ENCODE measurements around the gene LARGE1.
"Not testable (repeated sequence)": the region's sequence is repeated elsewhere in the genome, so short reads cannot be mapped to it uniquely, and the experiment has no call there.

The LARGE1 gene

DNA sequence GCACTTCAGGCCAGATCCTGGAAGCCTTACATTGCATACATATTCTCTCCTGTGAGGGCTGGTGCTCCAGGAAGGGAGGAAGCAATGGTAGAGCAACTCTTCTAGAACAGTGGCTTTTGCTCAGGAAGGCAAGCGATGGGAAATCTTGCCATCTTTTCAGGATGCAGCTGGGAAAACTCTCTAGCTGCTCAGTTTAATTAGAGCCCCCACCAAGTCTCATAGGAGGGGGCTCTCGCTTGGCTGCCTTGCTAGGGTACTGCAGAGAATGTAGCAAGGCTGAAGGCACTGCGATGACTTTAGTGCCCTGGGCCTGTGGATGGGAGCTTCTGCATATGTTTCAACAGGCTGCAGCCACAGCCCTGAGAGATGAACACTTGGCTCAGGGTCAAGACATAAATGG, 504.9 kb downstream of the LARGE1 start:
- intact Hi-C loops (cut with DNase I), result no loop called here
- DNase-seq, result no peak

DNA sequence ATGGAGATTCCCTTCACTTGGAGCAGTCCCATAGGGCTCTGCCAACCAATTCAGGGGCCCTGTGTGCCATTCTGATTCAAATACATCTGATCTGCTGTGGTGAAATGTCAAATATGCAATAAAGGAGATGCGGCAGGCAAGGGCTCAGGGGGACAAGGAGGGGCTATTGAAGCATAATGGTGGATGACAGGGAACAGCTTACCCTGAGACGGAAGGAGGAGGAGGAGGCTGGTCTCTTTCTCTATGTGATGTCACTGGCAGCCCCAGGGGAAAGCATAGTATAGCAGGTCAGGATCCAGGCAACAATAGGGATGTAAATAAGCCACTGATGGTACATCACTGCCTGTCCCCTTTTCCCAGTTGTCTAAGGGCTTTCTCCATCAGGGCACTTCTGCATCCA, 511.2 kb downstream of the LARGE1 start:
- intact Hi-C loops (cut with DNase I), result no loop called here
- DNase-seq, result no peak

DNA sequence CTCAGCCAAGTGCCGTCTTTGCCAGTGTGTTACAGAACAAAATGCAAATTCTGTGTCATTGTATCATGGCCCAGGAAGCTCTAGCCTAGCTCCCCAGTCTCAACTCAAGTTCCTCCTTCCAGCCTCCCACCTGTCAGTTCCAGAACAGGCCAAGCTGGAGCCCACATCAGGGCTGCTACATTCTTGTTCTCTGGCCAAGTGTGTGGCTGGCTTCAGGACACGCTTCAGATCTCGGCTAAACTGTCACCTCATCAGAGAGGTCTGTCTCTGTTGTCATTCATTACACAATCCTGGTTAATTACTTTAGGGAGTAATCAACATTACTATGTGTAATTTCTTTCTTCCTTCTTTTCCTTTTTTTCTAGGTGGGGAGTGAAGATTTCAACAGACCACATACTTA, 515.1 kb downstream of the LARGE1 start:
- intact Hi-C loops (cut with DNase I), result no loop called here
- DNase-seq, result no peak

DNA sequence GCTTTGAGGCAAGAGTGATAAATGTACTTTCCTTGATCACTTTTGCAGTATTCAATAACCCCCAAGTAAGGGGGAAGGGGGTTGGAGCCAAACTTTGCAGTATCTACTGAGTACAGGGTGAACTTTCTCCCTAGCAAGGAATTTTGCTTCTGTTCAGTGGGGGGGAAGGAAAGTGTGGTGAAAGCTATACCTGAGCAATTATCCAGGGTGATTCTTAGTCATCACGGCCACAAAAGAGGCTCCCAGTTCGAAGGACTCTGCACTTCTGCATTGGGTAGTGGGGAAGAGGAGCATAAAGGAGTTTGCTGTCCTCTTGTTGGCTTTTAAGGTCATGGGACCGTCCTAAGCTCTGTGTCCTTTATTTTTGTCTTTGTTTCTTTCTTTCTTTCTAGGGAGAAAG, 515.6 kb downstream of the LARGE1 start:
- intact Hi-C loops (cut with DNase I), result no loop called here
- DNase-seq, result no peak

DNA sequence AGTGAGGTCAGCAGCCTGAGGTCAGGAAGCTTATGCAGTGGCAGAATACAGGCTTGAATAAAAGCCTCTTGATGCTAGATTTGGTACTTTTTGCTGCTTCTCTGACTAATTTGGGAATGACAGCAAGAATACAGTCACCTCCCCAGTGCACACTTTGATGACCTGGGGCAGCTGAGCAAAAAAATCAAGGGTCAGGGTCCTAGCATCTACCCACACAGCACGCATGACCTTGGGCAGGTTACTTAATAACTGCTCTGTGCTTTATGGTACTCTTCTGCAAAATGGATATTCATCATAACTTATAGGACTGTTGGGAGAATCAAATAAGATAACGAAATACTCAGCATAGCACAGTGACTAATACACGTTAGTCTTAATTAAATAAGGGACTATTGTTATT, 518.0 kb downstream of the LARGE1 start:
- DNase-seq, result no peak
- intact Hi-C loops (cut with DNase I), result no loop called here

DNA sequence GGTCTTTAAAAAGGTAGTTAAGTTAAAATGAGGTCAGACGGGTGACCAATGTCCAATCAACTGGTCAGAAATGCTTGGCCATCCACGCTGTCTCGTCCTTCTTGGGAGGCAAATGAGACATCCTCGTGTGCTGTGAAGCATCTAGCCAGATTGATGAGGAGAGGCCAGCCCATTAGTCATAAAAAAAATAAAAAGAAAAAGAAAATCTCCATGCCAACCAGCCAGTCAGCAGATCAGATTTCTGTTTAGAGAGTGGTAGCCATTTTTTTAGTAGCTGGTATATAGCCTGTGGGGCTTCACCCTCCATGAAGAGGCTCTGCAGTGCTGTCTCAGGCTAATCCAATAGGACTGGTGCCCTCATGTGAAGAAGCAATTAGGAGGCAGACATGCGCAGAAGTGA, 519.0 kb downstream of the LARGE1 start:
- intact Hi-C loops (cut with DNase I), result no loop called here
- DNase-seq, result no peak

DNA sequence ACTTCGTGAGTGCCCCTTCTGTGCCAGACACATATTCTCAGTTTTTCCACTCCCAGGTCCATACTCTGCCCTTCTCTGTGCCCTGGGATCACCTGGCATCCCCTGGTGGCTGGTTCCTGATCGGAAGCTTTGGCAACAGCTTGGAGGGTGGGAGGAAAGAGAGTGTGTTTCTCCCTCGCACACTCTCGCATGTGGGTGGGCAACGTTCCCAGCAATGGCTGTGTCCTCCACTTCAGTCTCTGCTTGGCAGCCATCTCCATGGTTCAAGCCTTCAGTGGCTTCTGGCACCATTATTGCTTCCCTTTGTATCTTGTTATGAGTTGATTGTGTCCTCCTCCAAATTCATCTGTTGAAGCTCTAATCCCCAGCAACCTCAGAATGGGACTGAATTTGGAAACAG, 519.4 kb downstream of the LARGE1 start:
- intact Hi-C loops (cut with DNase I), result no loop called here
- peak in 3 of 10 donors; percentile 14 to 73 (median 21) for DNase-seq

DNA sequence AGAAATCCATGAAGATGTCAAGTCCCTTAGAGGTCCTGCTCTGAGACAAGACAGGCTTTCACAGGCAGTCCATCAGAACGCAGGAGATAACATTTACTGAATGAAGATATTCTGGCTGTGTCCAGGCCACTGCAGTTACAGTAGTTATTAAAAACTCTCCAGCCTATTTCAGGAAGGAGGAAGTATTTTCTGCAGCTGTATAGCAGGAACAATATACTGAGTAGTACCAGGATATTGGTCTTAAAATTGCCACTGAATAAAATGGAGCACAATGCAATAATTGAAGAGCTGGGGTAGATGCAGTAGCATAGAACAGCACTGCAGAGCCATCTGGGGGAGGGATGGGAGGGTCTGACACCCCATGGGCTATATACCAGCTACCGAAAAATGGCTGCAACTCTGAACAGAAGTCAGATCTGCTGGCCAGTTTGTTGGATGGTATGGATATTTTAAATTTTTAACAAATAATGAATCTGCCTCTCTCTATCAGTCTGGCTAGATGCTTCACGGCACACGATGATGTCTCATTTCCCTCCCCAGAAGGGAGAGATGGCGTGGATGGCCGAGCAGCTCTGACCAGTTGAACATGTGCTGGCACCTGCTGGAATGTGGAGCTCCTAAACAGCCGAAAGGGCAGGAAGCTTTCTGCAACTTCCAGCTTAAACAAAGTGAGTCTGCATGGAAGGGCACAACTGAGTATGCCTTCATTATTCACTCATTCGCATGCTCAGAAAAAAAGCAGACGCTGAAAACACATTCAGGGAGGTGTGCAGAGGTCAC, 520.0 kb downstream of the LARGE1 start:
- intact Hi-C loops (cut with DNase I), result no loop called here
- DNase-seq, result no peak

DNA sequence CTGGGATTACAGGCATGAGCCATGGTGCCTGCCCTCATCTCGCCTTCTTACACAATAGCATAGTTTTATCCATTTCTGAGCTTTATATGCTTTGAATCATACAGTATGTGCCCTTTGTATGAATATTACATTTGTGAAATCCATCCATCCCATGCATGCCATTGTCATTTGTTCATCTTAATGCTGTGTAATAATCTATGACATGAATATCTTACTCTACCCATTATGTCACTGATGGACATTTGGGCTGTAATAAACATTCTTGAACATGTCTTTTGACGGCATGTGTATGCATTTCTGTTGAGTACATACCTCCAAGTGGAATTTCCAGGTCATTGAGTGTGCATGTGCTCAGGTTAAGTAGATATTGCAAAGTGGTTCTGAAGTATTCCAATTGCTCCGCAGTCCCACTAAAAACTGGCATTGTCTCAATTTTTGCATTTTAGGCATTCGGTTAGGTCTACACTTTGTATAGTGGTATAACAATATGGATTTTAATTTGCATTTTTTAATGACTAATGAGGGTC, 522.8 kb downstream of the LARGE1 start:
- DNase-seq, result no peak

DNA sequence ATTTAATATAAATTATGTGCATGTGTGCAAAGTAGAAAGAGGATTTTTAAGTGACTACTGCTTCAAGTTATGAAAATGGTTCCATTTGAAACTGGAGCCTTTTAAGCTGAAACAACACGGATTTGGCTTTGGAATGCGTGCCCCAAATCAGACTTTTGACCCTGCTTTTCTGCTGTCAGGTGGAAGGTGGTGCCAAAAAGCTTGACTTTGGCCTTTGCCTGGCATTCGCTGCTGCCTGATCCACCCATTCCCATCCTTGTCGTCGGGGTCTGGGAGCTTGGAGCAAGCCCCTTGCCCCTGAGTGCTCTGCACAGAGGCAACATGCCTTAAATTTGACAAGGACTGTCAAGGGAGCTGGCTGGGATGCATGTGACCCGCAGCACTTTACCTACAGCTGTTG, 526.8 kb downstream of the LARGE1 start:
- intact Hi-C loops (cut with DNase I), result no loop called here
- DNase-seq, result no peak

More for the DNA sequence above, 522.8 kb downstream of the LARGE1 start:
- intact Hi-C loops (cut with DNase I), result no loop called here

DNA sequence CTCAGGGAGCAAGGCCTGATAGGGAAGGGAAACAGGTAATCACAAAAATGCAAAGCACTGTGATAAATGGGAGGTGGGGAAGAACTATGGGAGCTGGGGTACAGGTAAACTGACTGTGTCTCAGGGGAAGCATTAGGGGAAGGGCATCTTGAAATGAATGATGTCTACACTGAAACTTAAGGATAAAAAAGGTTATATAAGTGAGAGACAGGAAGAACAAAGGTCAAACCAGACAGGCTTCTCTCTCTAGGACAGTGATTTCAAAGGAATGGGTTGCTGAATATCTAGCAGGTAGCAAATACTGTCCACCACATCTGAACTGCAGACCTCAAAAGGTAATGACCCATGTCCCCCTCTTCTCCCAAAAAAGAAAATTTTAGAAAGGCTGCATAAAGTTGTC, 529.0 kb downstream of the LARGE1 start:
- intact Hi-C loops (cut with DNase I), result no loop called here
- no peak for DNase-seq

DNA sequence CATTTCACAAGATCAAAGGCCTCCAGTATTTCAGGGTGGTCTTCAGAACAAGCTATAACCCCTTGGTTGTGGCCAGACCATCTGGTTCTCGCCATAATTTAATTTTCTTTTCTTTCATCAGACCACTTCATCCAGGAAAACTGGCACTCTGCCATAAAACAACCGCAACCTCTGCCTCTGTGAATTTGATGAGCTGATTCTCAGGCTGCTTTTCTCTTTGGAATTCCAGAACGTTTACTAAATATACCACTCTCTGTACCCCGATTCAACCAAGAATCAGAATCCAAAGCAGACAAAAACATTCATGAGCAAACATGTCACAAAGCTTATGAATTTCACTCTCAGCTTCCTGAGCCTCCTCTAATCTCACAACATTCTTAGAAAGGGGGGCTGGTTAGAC, 530.3 kb downstream of the LARGE1 start:
- no peak for DNase-seq
- intact Hi-C loops (cut with DNase I), result no loop called here

DNA sequence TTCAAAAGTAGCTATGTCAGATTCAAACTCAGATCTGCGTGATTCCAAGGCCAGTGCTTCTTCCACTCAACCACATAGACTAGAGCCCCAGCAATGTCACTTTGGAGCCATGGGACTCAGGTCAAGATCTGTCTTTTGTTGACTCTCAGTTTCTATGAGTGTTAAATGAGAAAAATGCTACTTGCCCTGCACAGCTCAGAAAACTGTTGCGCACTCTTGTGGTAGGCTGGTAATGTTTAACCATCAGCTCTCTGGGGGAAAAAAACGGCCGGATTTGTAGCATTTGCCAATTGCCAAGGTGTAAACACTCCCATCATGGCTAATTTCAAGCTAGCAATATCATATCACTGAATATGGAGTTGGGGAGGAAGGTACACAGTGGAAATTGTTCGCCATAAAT, 534.0 kb downstream of the LARGE1 start:
- intact Hi-C loops (cut with DNase I), result no loop called here
- DNase-seq, result no peak

DNA sequence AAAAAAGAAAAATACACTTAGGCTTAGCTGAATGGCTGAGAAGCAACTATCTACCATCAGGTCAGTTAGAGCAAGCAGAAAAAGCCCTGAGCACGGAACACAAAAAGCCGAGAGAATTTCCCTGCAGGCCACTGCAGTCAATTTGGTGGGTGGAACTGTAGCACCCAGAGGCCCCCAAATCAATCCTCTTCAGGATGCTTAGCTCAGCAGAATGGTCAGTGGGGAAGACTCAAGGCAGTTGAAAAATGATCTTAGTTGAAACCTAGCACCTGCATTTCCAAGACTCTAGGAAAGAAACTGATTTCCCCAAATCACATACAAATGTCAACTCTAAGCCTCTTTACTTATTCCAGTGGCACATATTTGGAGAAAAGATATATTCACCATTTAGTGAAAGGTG, 534.7 kb downstream of the LARGE1 start:
- intact Hi-C loops (cut with DNase I), result no loop called here
- no peak for DNase-seq

DNA sequence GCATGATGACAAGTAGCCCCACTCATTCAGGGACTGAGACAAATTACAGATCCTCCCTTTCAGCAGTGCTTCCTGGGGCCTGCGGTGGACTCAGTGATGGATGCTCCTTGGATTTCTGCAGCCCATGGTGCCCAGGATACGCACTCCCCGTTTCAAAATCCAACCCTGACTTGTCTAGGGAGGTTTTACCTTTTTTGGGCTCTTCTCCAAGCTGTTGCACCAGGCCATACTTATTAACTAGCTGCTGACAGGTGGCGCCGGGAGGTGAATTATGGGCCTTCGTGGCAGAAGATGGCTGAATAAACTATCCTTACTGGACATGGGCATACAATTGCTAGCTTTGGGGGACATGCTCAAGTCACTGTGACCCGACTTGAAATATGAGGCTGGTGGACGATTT, 537.8 kb downstream of the LARGE1 start:
- DNase-seq, result no peak

DNA sequence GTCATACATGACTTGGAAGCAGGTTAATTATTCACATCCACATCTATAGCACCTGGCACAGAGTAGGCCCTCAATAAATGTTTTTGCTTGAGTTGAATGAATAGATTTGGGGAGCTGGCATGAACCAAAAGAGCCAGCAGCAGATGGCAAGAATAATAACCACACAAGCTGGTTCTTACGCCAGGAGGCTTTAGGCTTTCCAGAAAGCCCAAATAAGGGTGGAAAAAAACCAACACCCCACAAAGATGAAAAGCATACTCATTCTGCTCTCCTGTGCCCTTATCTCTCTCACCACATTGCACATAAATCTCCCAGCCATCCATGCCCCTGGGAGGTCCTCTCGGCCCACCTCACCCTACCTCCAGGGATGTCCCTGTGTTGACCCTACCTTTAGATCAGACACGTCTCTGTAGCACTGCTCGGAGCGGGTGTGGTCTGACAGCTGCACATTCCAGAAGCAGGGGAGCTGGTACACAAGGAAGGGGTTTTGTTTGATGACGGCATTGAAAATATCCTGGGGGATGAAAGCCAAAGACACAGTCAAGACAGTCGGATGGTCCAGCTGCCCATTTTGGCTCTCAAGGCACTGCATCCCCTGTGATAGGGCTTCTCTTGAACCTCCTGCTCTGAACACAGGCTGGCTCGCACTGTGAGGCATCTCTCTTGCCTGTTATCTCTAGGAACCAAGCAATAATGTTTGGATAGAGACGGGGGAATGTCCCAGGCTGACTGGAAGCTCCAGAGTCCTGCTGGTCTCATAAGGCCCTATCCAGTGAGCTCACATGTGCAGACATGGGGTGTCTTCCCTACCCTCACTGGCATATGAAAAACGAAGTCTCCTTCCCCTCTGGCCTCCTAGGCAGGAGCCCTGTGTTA, 538.5 kb downstream of the LARGE1 start:
- intact Hi-C loops (cut with DNase I), result no loop called here
- peak in 1 of 10 donors; percentile 11 for DNase-seq

More for the DNA sequence above, 537.8 kb downstream of the LARGE1 start:
- intact Hi-C loops (cut with DNase I), result no loop called here

DNA sequence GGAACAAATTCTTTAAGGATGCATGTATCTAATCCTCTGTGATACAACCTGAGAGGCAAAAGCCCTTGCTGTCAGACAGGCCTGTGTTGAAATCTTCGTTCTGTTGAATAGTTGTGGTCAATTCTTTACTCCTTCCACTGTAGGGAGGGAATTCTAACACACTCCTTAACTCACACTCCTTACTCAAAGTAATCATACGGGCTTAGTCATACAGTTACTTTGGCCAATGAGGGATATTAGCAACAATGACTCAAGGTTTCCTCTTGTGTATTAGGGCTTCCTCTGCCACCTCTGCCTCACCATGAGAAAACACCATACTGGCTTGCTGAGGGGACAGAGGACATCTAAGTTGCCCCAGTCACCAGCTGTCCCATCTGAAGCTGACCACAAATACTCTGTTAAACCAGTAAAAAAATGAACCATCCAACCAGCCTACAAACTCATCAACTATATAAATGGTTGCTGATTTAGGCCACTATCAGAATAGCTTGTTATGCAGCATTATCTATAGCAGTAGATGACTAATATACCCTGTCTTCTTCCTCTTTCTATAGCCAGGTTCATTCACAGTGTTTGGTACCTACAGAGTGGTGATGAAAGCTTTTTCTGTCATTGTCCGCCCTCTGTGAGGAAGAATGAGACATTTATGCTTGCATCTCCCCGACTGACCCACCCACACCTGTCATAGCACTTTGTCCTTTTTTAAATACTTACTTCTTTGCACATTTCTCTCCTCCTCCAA, 539.3 kb downstream of the LARGE1 start:
- intact Hi-C loops (cut with DNase I), result no loop called here
- no peak for DNase-seq

DNA sequence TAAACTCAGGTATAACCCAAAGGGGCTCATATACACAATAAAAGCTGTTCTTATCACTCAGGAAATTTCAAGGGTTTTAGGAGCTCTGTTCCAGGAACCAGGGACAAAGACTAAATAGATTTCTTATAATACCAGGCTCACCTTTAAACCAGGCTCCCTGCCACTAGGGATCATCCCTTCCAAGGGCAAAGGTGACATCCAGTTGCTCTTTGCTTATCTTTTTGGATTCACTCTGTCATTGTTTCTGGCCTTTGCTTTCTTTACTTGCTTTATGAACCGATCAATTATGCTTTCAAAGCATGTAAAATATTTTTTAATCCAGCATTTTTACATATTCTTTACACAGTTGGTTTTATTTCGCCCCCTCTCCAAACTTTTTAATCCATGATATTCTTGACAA, 540.4 kb downstream of the LARGE1 start:
- intact Hi-C loops (cut with DNase I), result no loop called here
- DNase-seq, result no peak

DNA sequence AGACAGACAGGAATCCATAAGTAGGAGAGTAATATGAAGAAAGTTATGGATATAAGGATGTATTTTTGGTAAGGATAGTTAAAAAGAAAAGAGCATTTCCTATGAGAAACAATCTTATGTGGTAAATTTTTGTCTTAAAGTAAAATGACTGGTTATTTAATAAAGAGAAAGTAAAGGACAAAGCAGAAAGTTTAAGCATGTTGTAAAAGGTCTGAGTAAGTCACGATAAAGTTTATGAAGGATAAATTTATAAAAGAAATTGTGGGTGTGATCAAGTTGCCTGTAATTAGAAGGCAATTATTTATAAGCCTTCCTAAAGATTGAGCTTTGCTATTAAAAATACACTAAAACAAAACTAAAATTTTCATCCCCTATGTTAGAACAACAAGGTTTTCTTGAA, 547.4 kb downstream of the LARGE1 start:
- DNase-seq, result no peak
- intact Hi-C loops (cut with DNase I), result no loop called here

DNA sequence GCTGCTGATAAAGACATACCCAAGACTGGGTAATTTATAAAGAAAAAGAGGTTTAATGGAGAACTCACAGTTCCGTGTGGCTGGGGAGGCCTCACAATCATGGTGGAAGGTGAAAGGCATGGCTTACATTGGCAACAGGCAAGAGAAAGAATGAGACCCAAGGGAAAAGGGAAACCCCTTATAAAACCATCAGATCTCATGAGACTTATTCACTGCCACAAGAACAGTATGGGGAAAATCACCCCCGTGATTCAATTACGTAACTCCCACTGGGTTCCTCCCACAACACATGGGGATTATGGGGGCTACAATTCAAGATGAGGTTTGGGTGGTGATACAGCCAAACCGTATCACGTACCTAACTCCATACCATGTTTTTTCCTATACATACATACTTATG, 557.0 kb downstream of the LARGE1 start:
- intact Hi-C loops (cut with DNase I); DNase-seq: not testable (repeated sequence)

DNA sequence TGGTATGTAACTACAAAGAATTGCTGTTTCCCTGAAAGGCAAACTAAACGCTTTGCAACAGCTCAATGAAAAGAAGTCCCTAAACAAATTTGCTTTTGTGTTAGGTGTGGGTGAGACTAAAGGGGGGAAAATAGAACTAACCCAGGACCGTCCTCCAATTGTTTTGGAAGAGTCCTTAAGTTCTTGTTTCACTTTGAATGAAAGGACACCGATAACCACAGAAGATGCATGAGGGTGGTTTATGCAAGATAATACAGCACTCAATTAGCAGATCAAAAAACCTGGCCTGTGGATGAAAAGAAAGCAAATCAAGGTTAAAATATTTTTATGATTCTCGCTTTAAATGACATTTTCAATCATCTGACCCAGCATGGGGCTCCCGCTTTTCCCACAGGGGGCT, 557.6 kb downstream of the LARGE1 start:
- no peak for DNase-seq
- intact Hi-C loops (cut with DNase I), result no loop called here

Data from posterior cingulate gyrus (tissue), 11 donors.